C4-2B (cell line): ENCODE measurements around the gene ZNF22.

Source experiments
- H3K27ac ChIP-seq: fragments of 450-650 bp; 2 replicates; pipeline ENCODE4 v1.5.1; 2017
- CTCF ChIP-seq: fragments of 450-650 bp; conservative IDR thresholded peaks from 2 replicates; pipeline ENCODE4 v1.5.1; 2017; ENCODE audit warnings: mild to moderate bottlenecking
- ZFX ChIP-seq: fragments of 450-650 bp; IDR thresholded peaks from 2 replicates; pipeline ENCODE4 v1.6.1; 2017

ZNF22 gene

DNA sequence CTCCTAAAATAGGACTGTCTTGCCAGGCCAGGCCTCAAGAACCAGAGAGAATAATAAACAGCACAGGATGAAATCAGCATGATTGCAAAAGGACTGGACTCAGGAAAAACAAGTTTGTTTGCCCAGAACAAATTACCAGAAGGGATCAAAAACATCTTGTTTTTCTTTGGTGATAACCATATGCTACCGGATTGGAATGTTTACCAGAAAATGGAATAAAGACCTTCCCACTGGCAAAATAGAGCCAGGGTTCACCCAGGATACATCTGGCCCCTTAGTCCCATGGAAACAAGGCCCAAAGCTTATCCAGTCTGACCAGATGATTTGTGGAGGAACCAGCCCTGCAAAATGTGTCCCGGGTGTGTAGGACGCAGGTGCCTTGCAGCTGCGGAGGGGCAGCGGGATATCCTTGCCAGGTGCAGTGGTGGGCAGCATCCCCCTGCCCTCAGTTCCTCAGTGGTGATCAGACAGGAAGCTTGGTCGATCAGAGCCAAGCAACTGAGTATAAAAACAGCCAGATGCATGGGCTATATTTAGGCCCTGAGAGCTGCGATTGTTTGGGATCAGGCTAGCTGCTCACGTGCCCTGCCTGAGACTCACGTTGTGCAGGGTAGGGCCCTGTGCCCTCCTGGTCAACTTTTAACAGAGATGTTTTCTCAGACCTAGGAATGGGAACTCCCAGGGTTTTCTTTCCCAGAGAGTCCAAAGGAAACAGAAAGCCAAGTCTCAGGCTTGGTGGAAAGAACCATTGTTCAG is 4.6 kb upstream of the ZNF22 start:
- peak overlapping the region; percentile 18 for H3K27ac ChIP-seq
- TF ChIP-seq CTCF (no peak), ZFX (no peak)

GRCh38 chr10:44997105-44997748 is 3.5 kb upstream of the ZNF22 start:
- TF ChIP-seq ZFX (no peak), CTCF (no peak)
- H3K27ac ChIP-seq: no peak overlapping the region

GRCh38 chr10:44998146-44998631 is 2.5 kb upstream of the ZNF22 start:
- TF ChIP-seq ZFX (no peak), CTCF (no peak)
- no peak overlapping the region for H3K27ac ChIP-seq

GRCh38 chr10:45000138-45000751 is 478 bp upstream of the ZNF22 start:
- peak overlapping the region; percentile 82 for H3K27ac ChIP-seq
- TF ChIP-seq ZFX: no peak
- no peak for TF ChIP-seq CTCF

DNA sequence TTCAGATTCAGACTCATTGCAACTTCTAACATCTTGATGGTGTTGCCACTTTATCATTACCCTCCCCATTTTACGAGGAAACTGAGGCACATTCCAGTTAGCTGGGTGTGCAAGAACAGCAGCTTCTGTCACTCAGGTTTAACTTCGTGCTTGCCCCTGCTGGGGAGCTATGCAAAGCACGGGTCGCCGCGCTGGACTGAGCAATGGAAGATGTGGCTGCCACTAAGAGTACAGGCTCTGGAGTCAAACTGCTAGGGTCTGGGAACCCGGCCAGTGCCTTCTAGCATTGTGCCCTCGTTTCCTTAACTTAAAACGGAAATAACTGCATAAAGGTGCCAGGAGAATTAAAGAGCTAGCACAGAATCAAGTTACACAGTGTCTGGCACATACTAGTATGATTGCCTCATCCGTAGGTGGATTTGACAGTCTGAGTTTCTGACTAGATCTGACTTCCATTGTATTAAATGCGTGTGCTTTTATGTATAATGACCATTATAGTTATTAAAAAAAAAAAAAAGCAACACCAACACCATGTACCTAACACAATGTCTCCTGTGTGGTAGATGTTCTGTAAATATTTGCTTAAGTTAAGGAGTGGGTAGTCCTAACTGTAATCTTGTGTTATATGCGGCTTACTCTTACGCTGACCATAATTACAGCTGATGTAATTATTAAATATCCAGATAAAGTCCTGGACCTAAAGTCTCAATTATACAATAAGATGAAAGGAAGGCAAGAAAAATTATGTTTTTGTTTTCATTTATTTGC is 842 bp downstream of the ZNF22 start:
- peak overlapping the region; percentile 82 for H3K27ac ChIP-seq
- no peak for TF ChIP-seq ZFX
- no peak; the same call in 1 of the 2 replicates for TF ChIP-seq CTCF

DNA sequence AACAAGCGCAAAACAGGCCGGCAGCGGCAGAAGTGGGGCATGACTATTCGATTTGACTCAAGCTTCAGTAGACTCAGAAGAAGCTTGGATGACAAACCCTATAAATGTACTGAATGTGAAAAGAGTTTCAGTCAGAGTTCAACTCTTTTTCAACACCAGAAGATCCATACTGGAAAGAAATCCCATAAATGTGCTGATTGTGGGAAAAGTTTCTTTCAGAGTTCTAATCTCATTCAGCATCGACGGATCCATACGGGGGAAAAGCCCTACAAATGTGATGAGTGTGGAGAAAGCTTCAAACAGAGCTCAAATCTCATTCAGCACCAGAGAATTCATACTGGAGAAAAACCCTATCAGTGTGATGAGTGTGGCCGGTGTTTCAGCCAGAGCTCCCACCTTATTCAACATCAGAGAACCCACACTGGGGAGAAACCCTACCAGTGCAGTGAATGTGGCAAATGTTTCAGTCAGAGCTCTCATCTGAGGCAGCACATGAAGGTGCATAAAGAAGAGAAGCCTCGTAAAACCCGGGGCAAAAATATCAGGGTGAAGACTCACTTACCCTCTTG is 2.8 kb downstream of the ZNF22 start:
- TF ChIP-seq ZFX (no peak), CTCF (no peak)
- H3K27ac ChIP-seq: no peak overlapping the region
